HG03521 (cell line): ENCODE results near the gene DMAC2L.
"Not testable (repeated sequence)": the region's sequence is repeated elsewhere in the genome, so short reads cannot be mapped to it uniquely, and the experiment has no call there.

ENCODE experiments used
- ATAC-seq: cut with Tn5 transposase; IDR thresholded peaks from one replicate; pipeline ENCODE4 v1.9.1; 2021; ENCODE audit warnings: mild to moderate bottlenecking, moderate library complexity; ENCODE audit not compliant: unreplicated experiment

The DMAC2L gene

GRCh38 chr14:50311972-50312733, at the start of gene DMAC2L, which contains the start of gene L2HGDH:
Gene DMAC2L (plus strand): TSS chr14:50312324. CDS start chr14:50321488, 9,164 bp downstream.
Gene L2HGDH (minus strand): TSS chr14:50312229. CDS start chr14:50312150, 79 bp downstream.
- peak; percentile 92 for ATAC-seq

- no peak for ATAC-seq
Measured at GRCh38 chr14:50262865-50263264, 49.3 kb upstream of the DMAC2L start.

GRCh38 chr14:50263321-50263720, 48.8 kb upstream of the DMAC2L start:
- ATAC-seq = no peak

GRCh38 chr14:50265029-50265428, 47.1 kb upstream of the DMAC2L start:
- no peak for ATAC-seq

- ATAC-seq = no peak
Measured at GRCh38 chr14:50270932-50271331, 41.2 kb upstream of the DMAC2L start.

GRCh38 chr14:50272498-50272897, 39.6 kb upstream of the DMAC2L start:
- ATAC-seq = no peak

- ATAC-seq = no peak
Measured at GRCh38 chr14:50285861-50286260, 26.3 kb upstream of the DMAC2L start.

GRCh38 chr14:50288146-50288545, 24.0 kb upstream of the DMAC2L start:
- ATAC-seq = no peak

GRCh38 chr14:50290306-50290705, 21.8 kb upstream of the DMAC2L start:
- ATAC-seq = no peak

GRCh38 chr14:50299585-50299984, 12.5 kb upstream of the DMAC2L start:
- ATAC-seq = no peak

GRCh38 chr14:50301914-50302313, 10.2 kb upstream of the DMAC2L start:
- no peak for ATAC-seq

GRCh38 chr14:50303744-50304471, 8.2 kb upstream of the DMAC2L start:
- ATAC-seq = no peak

GRCh38 chr14:50308363-50308915, 3.7 kb upstream of the DMAC2L start:
- ATAC-seq = no peak

- ATAC-seq = no peak
Measured at GRCh38 chr14:50310445-50310844, 1.7 kb upstream of the DMAC2L start.

- no peak for ATAC-seq
Measured at GRCh38 chr14:50311337-50311971, 670 bp upstream of the DMAC2L start.

- ATAC-seq = peak; percentile 10
Measured at GRCh38 chr14:50312734-50313054, 570 bp downstream of the DMAC2L start.

- not testable (repeated sequence) for ATAC-seq
Measured at GRCh38 chr14:50314098-50314497, 2.0 kb downstream of the DMAC2L start.

- no peak for ATAC-seq
Measured at GRCh38 chr14:50318031-50318626, 6.0 kb downstream of the DMAC2L start.

GRCh38 chr14:50319293-50319692, 7.2 kb downstream of the DMAC2L start:
- ATAC-seq = no peak

GRCh38 chr14:50319721-50320120, 7.6 kb downstream of the DMAC2L start:
- no peak for ATAC-seq

GRCh38 chr14:50320283-50320682, 8.2 kb downstream of the DMAC2L start:
- no peak for ATAC-seq
